Endothelial cell of umbilical vein (primary cell): Measurements from ENCODE around the gene FALEC. TPM values are rescaled to one million over a fixed set of nuclear protein-coding genes. Genes with fewer than 3 reads are reported as not detected.
"Not testable (repeated sequence)": the region's sequence is repeated elsewhere in the genome, so short reads cannot be mapped to it uniquely, and the experiment has no call there.

Experiments used
- BruUV-seq: library from RNA; stranded (reverse); fragments of 400-500 nt; replicated peaks from 2 replicates; lab custom pipeline; 2021; lab: Mats Ljungman, UMichigan
- CTCF ChIA-PET: fragments of 300-600, 350-600 bp; sonication (Branson Sonifier 250); formaldehyde crosslinking; loops from one replicate; lab custom pipeline; 2021; ENCODE audit warnings: antibody characterized with exemption, inconsistent platforms; lab: Charles Lee
- POLR2A ChIA-PET: fragments of 300-600, 350-600 bp; sonication (Branson Sonifier 250); formaldehyde crosslinking; loops from one replicate; lab custom pipeline; 2021; ENCODE audit warnings: antibody characterized with exemption, inconsistent platforms; lab: Charles Lee
- DNase-seq: peaks from one replicate; pipeline ENCODE4 v3.0.0-alpha.2; 2011; ENCODE audit warnings: low read depth, low spot score
- FAIRE-seq: peaks from 2 replicates; lab custom pipeline; 2011; peaks lifted over from hg19 to GRCh38; lab: Jason Lieb, UNC
- H2AFZ ChIP-seq: 2 replicates; pipeline ENCODE4 v1.6.0; 2012; ENCODE audit warnings: low read depth, low read length, control low read depth, inconsistent platforms
- H3K27ac ChIP-seq: 2 replicates; pipeline ENCODE4 v1.5.1; 2011; ENCODE audit warnings: low read depth, mild to moderate bottlenecking, control low read depth, low read length, moderate library complexity; ENCODE audit not compliant: insufficient read depth
- H3K27me3 ChIP-seq, 2 experiments: 2 replicates each; pipeline versions ENCODE4 v1.6.0 to v1.6.1; 2011; ENCODE audit warnings: low read length in 2 of 2, mixed read lengths in 1 of 2; ENCODE audit not compliant: control insufficient read depth in 2 of 2, insufficient read depth in 2 of 2
- H3K36me3 ChIP-seq, 2 experiments: 2 replicates in 1 of 2; 3 replicates in 1 of 2; pipeline ENCODE4 v1.5.1; 2011; ENCODE audit warnings: low read length in 2 of 2, mild to moderate bottlenecking in 1 of 2, moderate library complexity in 1 of 2; ENCODE audit not compliant: control insufficient read depth in 2 of 2, insufficient read depth in 2 of 2; ENCODE audit errors: extremely low read depth in 1 of 2
- H3K4me1 ChIP-seq: 3 replicates; pipeline ENCODE4 v1.5.1; 2011; ENCODE audit warnings: mild to moderate bottlenecking, low read length; ENCODE audit not compliant: control insufficient read depth, insufficient read depth; ENCODE audit errors: extremely low read depth
- H3K4me2 ChIP-seq: 2 replicates; pipeline ENCODE4 v1.6.1; 2011; ENCODE audit warnings: low read length, control low read depth, mixed read lengths; ENCODE audit not compliant: insufficient read depth
- H3K4me3 ChIP-seq, 3 experiments: fragments of 200-600 bp in 1 of 3; sonication (generic), shearing (Covaris generic) in 1 of 3; replicated peaks in 1 of 3; 2 replicates each; pipeline ENCODE4 v1.5.1; 2011 to 2016; ENCODE audit warnings: control low read depth in 3 of 3, low read length in 3 of 3, mild to moderate bottlenecking in 2 of 3, inconsistent platforms in 1 of 3, low read depth in 1 of 3, moderate library complexity in 1 of 3; ENCODE audit not compliant: insufficient read depth in 1 of 3
- H3K79me2 ChIP-seq: 2 replicates; pipeline ENCODE4 v1.6.0; 2012; ENCODE audit warnings: low read length, inconsistent platforms; ENCODE audit not compliant: control insufficient read depth, insufficient read depth
- H3K9ac ChIP-seq: replicated peaks from 2 replicates; pipeline ENCODE3; 2011; ENCODE audit warnings: low read length, control low read depth; ENCODE audit not compliant: insufficient read depth; ENCODE audit errors: extremely low read depth
- H3K9me1 ChIP-seq: replicated peaks from 3 replicates; pipeline ENCODE4 v1.6.0; 2011; ENCODE audit warnings: mild to moderate bottlenecking, low read length; ENCODE audit not compliant: control insufficient read depth, insufficient read depth; ENCODE audit errors: extremely low read depth
- H3K9me3 ChIP-seq: replicated peaks from 2 replicates; pipeline ENCODE4 v1.5.1; 2012; ENCODE audit warnings: low read length, inconsistent platforms; ENCODE audit not compliant: control insufficient read depth, insufficient read depth
- H4K20me1 ChIP-seq: replicated peaks from 2 replicates; pipeline ENCODE3; 2011; ENCODE audit warnings: mild to moderate bottlenecking, low read length; ENCODE audit not compliant: control insufficient read depth, insufficient read depth; ENCODE audit errors: extremely low read depth
- FOS ChIP-seq: IDR thresholded peaks from 2 replicates; pipeline ENCODE4 v1.6.1; 2011; ENCODE audit warnings: mild to moderate bottlenecking, low read length, moderate library complexity, borderline replicate concordance; ENCODE audit not compliant: insufficient read depth
- MAX ChIP-seq: IDR thresholded peaks from 2 replicates; pipeline ENCODE4 v1.6.1; 2011; ENCODE audit not compliant: insufficient read depth, insufficient read length
- MYC ChIP-seq: IDR thresholded peaks from one replicate; pipeline ENCODE4 v1.6.1; 2011; ENCODE audit warnings: mild to moderate bottlenecking, low read depth, low read length
- POLR2A ChIP-seq: IDR thresholded peaks from 2 replicates; pipeline ENCODE4 v1.6.1; 2012; ENCODE audit warnings: low read depth, mild to moderate bottlenecking, control low read depth, low read length
- POLR2AphosphoS5 ChIP-seq: IDR thresholded peaks from 2 replicates; pipeline ENCODE4 v1.6.1; 2012; ENCODE audit warnings: low read depth, mild to moderate bottlenecking, control low read depth, low read length, moderate library complexity; ENCODE audit not compliant: insufficient read depth
- dilution Hi-C: fragments of 300-500 bp; cut with MboI; formaldehyde crosslinking; loops from one replicate; pipeline ENCODE4 v1.15.0; 2019; ENCODE audit warnings: low sequenced_read_pairs; ENCODE audit not compliant: extremely low pct_ligation_motif_present
- intact Hi-C: fragments of 100-400 bp; cut with micrococcal nuclease; formaldehyde crosslinking; loops from one replicate; pipeline ENCODE4 v1.10.0; 2022
- polyA plus RNA-seq, 4 experiments: library from polyadenylated mRNA; depleted of rRNA in 3 of 4; stranded (reverse) in 3 of 4; unstranded in 1 of 4; fragments of >200 nt; gene quantifications; 2 replicates each; pipeline versions ENCODE4 v1.2.1 to v1.2.3, GENCODE V29; 2011 to 2012; ENCODE audit warnings: missing spikeins in 1 of 4
- total RNA-seq: library from RNA; stranded (reverse); gene quantifications from 2 replicates; pipeline ENCODE4 v1.2.3, GENCODE V29; 2021

Gene FALEC
- total and polyA plus RNA-seq, 2 donors (not counting 3 experiments of a cell fraction or from before 2014, with no cell fraction given), result not detected

- no peak overlapping the region for H3K27ac ChIP-seq
- no peak overlapping the region for H3K4me2 ChIP-seq
- no peaks in the 10 kb centered on the region for H3K9me3 ChIP-seq
- peaks cover 17 to 37% of the 10 kb centered on the region in 2 experiments for H3K36me3 ChIP-seq
- intact Hi-C loops, result no loop called here
- TF ChIP-seq MYC (no peak), MAX (no peak), FOS (no peak), POLR2A (peak; percentile 55), POLR2AphosphoS5 (peak; percentile 18)
- no peaks in the 10 kb centered on the region for H3K27me3 ChIP-seq
- ChIA-PET CTCF (interaction anchor here (10.3 to 13.4 kb wide), 2 partner anchors 11 to 47 kb away, joined by 147 to 184 read pairs; no protein-coding TSS in a partner anchor), POLR2A (interaction anchor here (1.0 to 1.7 kb wide), 5 partner anchors 12 to 48 kb away, joined by 3 to 4 read pairs (median 4); no protein-coding TSS in a partner anchor)
- no peak for DNase-seq
- dilution Hi-C loops, result loop anchor here (10.0 kb wide), 1 partner anchor 92 kb away; no protein-coding TSS in a partner anchor
- H3K9me1 ChIP-seq, result no peaks in the 10 kb centered on the region
- H3K79me2 ChIP-seq, result peaks cover 60% of the 10 kb centered on the region
- peaks cover 34% of the 10 kb centered on the region for H4K20me1 ChIP-seq
- H2AFZ ChIP-seq, result no peak overlapping the region
- H3K9ac ChIP-seq, result no peak overlapping the region
- no TSS peak for BruUV-seq
- no peak for FAIRE-seq
- H3K4me1 ChIP-seq, result peaks cover 47% of the 10 kb centered on the region
- H3K4me3 ChIP-seq, result no peak overlapping the region
Observed at GRCh38 chr1:150572918-150573647, 57.5 kb downstream of the FALEC start.

- H3K27ac ChIP-seq, H3K9me1 ChIP-seq, H2AFZ ChIP-seq, DNase-seq, BruUV-seq, H3K4me2 ChIP-seq, intact Hi-C loops, H3K4me3 ChIP-seq, H3K27me3 ChIP-seq, FAIRE-seq, H3K9me3 ChIP-seq, H3K9ac ChIP-seq: not testable (repeated sequence)
- Histone ChIP-seq H4K20me1 (peaks cover 36% of the 10 kb centered on the region), H3K4me1 (peaks cover 43% of the 10 kb centered on the region), H3K36me3 (peaks cover 17 to 39% of the 10 kb centered on the region in 2 experiments), H3K79me2 (peaks cover 66% of the 10 kb centered on the region)
- dilution Hi-C loops, result loop anchor here (10.0 kb wide), 1 partner anchor 91 kb away; no protein-coding TSS in a partner anchor
- CTCF ChIA-PET, result interaction anchor here (10.3 to 13.4 kb wide), 2 partner anchors 11 to 47 kb away, joined by 147 to 184 read pairs; no protein-coding TSS in a partner anchor
- POLR2A ChIA-PET, result interaction anchor here (1.0 to 1.5 kb wide), 2 partner anchors 46 to 48 kb away, joined by 3 to 4 read pairs; no protein-coding TSS in a partner anchor
Observed at GRCh38 chr1:150573648-150574071, 58.1 kb downstream of the FALEC start.
